Panc1 (cell line): ENCODE measurements around the gene CSTA. TPM values are rescaled to one million over a fixed set of nuclear protein-coding genes. Genes with fewer than 3 reads are reported as not detected.

Experiments used
- ATAC-seq: fragments of 200-7000 bp; cut with Tn5 transposase; 2 replicates; pipeline ENCODE4 v1.9.1; 2020; ENCODE audit warnings: mild to moderate bottlenecking, moderate library complexity
- BruUV-seq: library from RNA; stranded (reverse); fragments of 400-500 nt; replicated peaks from 2 replicates; lab custom pipeline; 2021; lab: Mats Ljungman, UMichigan
- CTCF ChIA-PET: fragments of 300-600 bp; sonication (Branson Sonifier 250); formaldehyde crosslinking; loops from one replicate; lab custom pipeline; 2022; ENCODE audit warnings: antibody characterized with exemption; lab: Charles Lee
- POLR2A ChIA-PET: fragments of 300-600 bp; sonication (Branson Sonifier 250); formaldehyde crosslinking; loops from one replicate; lab custom pipeline; 2022; ENCODE audit warnings: antibody characterized with exemption; lab: Charles Lee
- DNase-seq: peaks from one replicate; pipeline ENCODE4 v3.0.0-alpha.2; 2010; ENCODE audit warnings: low read depth, low spot score
- H3K27ac ChIP-seq: 2 replicates; pipeline ENCODE4 v1.5.1; 2011; ENCODE audit warnings: mild to moderate bottlenecking, low read length, inconsistent platforms
- H3K27me3 ChIP-seq: fragments of 200-500 bp; sonication (Bioruptor generic); 2 replicates; pipeline ENCODE4 v1.6.0; 2014; ENCODE audit warnings: low read length, inconsistent platforms; ENCODE audit not compliant: control insufficient read depth, insufficient read depth
- H3K36me3 ChIP-seq: fragments of 200-500 bp; sonication (Bioruptor generic); 2 replicates; pipeline ENCODE4 v1.5.1; 2014; ENCODE audit warnings: inconsistent platforms, mild to moderate bottlenecking, low read length, moderate library complexity; ENCODE audit not compliant: control insufficient read depth, insufficient read depth
- H3K4me1 ChIP-seq: 2 replicates; pipeline ENCODE4 v1.5.1; 2011; ENCODE audit warnings: inconsistent platforms, mild to moderate bottlenecking, low read length, moderate library complexity; ENCODE audit not compliant: control insufficient read depth, insufficient read depth
- H3K4me3 ChIP-seq, 2 experiments: 2 replicates each; pipeline ENCODE4 v1.5.1; 2011 to 2012; ENCODE audit warnings: low read depth in 2 of 2, low read length in 2 of 2, mild to moderate bottlenecking in 2 of 2, inconsistent platforms in 1 of 2, moderate library complexity in 1 of 2
- H3K9me3 ChIP-seq: fragments of 200-500 bp; sonication (Bioruptor generic); 2 replicates; pipeline ENCODE4 v1.5.1; 2014; ENCODE audit warnings: low read depth, mild to moderate bottlenecking, inconsistent platforms, low read length, moderate library complexity; ENCODE audit not compliant: control insufficient read depth, insufficient read depth
- CTCF ChIP-seq: fragments of 450-650 bp; IDR thresholded peaks from 2 replicates; pipeline ENCODE4 v1.5.1; 2017; ENCODE audit warnings: mild to moderate bottlenecking
- POLR2AphosphoS5 ChIP-seq: IDR thresholded peaks from 2 replicates; pipeline ENCODE4 v1.6.1; 2012; ENCODE audit warnings: mild to moderate bottlenecking, low read depth, low read length, moderate library complexity
- REST ChIP-seq, 2 experiments: IDR thresholded peaks; 2 replicates each; pipeline ENCODE4 v1.6.1; 2011 to 2012; ENCODE audit warnings: low read depth in 2 of 2, control low read depth in 1 of 2, low read length in 1 of 2, mild to moderate bottlenecking in 1 of 2, moderate library complexity in 1 of 2; ENCODE audit not compliant: insufficient read depth in 1 of 2
- SIN3A ChIP-seq: IDR thresholded peaks from 2 replicates; pipeline ENCODE4 v1.6.1; 2012; ENCODE audit warnings: low read depth, mild to moderate bottlenecking, low read length, moderate library complexity, borderline replicate concordance; ENCODE audit not compliant: insufficient read depth
- TCF7L2 ChIP-seq: IDR thresholded peaks from 2 replicates; pipeline ENCODE4 v1.6.1; 2011; ENCODE audit warnings: mild to moderate bottlenecking, low read depth, low read length, inconsistent platforms
- in situ Hi-C: cut with HindIII; loops from 2 replicates; pipeline ENCODE4 v1.10.0; 2016; ENCODE audit warnings: low sequenced_read_pairs, low pct_unique_long_range_greater_than_20kb
- intact Hi-C: fragments of 100-400 bp; cut with micrococcal nuclease; formaldehyde crosslinking; loops from one replicate; pipeline ENCODE4 v1.10.0; 2022; ENCODE audit not compliant: unreplicated experiment
- total RNA-seq: library from RNA; stranded (reverse); gene quantifications from one replicate; pipeline ENCODE4 v1.2.1, GENCODE V29; 2021; ENCODE audit not compliant: unreplicated experiment

Gene CSTA
- total RNA-seq, 1 experiment from 2014 or later = not detected

DNA sequence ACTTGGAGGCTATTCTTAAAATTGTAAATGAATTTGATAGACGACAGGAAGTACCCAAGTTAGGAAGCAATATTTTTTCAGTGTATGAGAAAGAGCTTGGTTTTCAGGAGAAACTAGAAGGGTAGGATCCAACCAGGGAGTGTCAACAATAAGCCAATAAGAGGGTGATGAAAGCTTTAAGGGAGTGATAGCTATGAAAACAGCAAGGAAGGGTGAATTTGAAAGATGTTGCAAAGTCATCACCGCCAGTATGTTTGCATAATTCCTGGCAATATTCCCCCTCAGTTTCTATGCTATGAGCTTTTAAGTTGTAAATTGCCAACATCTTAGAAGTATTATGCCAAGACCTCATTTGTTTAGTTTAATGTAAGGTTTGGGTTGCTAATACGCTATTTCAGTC lies 11.8 kb upstream of the CSTA start:
- no peak for ATAC-seq
- CTCF ChIA-PET = no interaction called here

DNA sequence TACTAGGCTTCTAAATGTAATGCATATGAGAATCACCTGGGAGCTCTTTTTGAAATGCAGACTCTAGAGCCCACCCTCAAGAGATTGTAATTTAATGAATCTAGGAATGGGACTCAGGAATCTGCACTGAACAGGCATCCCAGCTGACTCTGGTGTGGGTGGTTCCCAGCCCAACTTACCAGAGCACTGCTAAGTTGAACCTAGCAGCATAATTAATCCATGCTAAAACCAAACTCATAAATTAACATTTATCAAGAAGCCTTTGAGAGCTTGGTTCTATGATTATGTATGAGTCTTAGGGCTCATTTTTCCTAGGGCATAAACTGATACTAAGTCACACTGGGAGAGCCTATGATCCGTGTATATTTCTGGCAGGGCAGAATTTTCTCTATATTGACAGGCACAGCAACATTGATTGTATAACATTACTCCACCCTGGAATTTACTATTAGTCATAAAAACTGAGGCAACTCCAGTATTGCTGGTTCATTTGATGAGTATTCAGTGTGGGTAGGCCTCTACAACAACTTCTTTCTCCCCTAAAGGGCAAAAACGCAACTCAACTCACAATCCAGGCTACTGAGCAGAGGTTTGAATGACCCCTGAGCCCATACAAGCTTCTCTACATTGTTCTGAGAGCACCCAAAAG lies 10.7 kb upstream of the CSTA start:
- intact Hi-C loops = no loop called here
- POLR2A ChIA-PET = interaction anchor here (0.5 kb wide), 1 partner anchor 36 kb away, joined by 4 read pairs; no protein-coding TSS in a partner anchor
- peaks cover 2% of the 10 kb centered on the region; the same call in 1 of the 2 replicates for H3K27me3 ChIP-seq
- in situ Hi-C loops = no loop called here
- BruUV-seq = no TSS peak
- no peak for ATAC-seq
- no peak overlapping the region for H3K4me3 ChIP-seq
- no peak for DNase-seq
- H3K36me3 ChIP-seq = no peaks in the 10 kb centered on the region
- CTCF ChIA-PET = no interaction called here
- no peaks in the 10 kb centered on the region for H3K4me1 ChIP-seq
- TF ChIP-seq POLR2AphosphoS5 (no peak), SIN3A (no peak), REST (IDR thresholded peaks at IDR 0.05; ENCODE audit: insufficient read depth in 1 of 2, low read depth in 2 of 2, low read length in 1 of 2) (no peak), CTCF (no peak), TCF7L2 (no peak)
- H3K27ac ChIP-seq = no peak overlapping the region
- 0 out of 2 replicates have a peak, but pooled peaks cover 3% of the 10 kb centered on the region for H3K9me3 ChIP-seq

More for the DNA sequence above, 11.8 kb upstream of the CSTA start:
- intact Hi-C loops (no loop called here), in situ Hi-C loops (no loop called here)
- no peak for DNase-seq
- POLR2A ChIA-PET = no interaction called here
- no peak for TF ChIP-seq TCF7L2
- TF ChIP-seq POLR2AphosphoS5 = no peak
- no peak for TF ChIP-seq SIN3A
- TF ChIP-seq REST (IDR thresholded peaks at IDR 0.05; ENCODE audit: insufficient read depth in 1 of 2, low read depth in 2 of 2, low read length in 1 of 2) = no peak
- no peak for TF ChIP-seq CTCF
- no TSS peak for BruUV-seq
- Histone ChIP-seq H3K4me3 (no peak overlapping the region), H3K27ac (no peak overlapping the region), H3K27me3 (peaks cover 2% of the 10 kb centered on the region; the same call in 1 of the 2 replicates), H3K4me1 (no peaks in the 10 kb centered on the region), H3K9me3 (no peaks in the 10 kb centered on the region), H3K36me3 (no peaks in the 10 kb centered on the region)
